HG02588 (cell line): ENCODE data around the gene ATG7.
"Not testable (repeated sequence)": the region's sequence is repeated elsewhere in the genome, so short reads cannot be mapped to it uniquely, and the experiment has no call there.

Experiments used
- ATAC-seq: cut with Tn5 transposase; IDR thresholded peaks from one replicate; pipeline ENCODE4 v1.9.1; 2021; ENCODE audit warnings: mild to moderate bottlenecking, moderate library complexity; ENCODE audit not compliant: unreplicated experiment

ATG7 gene

GRCh38 chr3:11562277-11562881 is 290.2 kb downstream of the ATG7 start:
- no peak for ATAC-seq

GRCh38 chr3:11563159-11563864 is 291.1 kb downstream of the ATG7 start:
- ATAC-seq: no peak

DNA sequence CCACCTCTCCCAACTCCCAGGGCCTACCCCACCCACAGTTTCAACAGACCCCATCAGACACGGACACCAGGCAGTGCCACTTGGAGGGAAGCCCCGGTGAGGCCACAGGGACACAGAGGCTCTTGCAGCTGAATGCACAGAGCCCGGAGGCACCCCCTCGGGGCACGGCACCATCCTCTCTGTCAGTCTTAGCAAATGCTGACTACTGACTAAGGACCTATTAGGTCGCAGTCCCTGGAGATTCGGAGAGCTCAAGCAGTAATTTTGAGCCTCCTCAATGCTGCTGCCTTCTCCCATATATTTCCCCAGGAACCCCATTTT is 291.6 kb downstream of the ATG7 start:
- ATAC-seq: no peak

GRCh38 chr3:11564577-11565001 is 292.4 kb downstream of the ATG7 start:
- ATAC-seq: no peak

DNA sequence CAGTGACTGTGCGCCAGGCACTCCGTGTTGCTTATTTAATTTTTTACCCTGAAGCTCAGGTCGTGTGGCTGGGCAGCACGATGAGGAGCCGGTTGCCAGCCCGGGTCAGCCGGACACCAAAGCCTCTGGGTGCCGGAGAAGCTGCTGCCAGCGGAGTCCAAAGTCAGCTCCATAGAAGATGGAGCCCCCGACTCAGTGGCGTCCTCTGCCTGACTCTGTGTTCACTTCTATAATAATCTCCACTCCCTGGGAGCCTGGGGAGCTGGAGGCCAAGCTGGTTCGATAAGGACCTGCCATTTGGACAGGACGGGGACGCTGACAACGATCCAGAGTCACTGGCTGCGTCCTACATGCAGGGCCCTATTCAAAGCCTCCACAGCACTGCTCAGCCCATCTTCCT is 292.9 kb downstream of the ATG7 start:
- ATAC-seq: no peak

GRCh38 chr3:11565492-11565891 is 293.3 kb downstream of the ATG7 start:
- no peak for ATAC-seq

DNA sequence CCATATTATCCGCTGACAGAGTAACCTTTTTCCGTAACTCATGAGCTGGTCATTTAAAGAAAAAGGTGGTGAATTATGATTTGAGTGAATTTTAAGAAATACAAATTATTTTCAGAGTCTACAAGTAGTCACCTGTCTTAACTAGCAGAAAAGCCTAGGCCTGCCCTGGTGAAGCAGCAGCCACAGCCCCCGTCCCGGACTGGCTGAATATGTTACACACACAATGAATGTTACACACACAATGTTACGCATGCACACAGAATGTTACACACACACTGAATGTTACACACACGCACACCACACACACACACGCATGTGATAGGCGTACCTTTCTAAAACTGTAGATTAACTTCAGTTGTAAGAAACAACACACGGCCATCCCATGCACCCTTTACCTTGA is 293.7 kb downstream of the ATG7 start:
- no peak for ATAC-seq

DNA sequence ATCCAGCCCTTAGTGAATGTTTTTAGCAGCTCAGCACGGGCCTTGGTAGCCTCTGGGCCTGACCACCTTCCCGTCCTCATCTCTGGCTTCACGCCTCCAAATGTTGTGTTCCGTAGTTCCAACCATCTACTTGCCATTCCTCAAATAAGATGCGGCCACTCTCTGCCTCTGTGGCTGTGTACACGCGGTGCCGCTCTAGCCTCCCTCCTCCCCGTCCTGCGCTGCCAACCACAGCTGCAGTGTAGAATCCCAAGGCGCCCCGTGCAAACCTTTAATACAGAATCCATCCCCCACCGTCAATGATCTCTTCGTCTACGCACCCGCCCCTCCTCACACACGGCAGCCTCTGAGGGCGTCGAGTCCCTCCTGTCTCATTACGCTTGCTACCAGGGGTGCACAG is 294.3 kb downstream of the ATG7 start:
- no peak for ATAC-seq

DNA sequence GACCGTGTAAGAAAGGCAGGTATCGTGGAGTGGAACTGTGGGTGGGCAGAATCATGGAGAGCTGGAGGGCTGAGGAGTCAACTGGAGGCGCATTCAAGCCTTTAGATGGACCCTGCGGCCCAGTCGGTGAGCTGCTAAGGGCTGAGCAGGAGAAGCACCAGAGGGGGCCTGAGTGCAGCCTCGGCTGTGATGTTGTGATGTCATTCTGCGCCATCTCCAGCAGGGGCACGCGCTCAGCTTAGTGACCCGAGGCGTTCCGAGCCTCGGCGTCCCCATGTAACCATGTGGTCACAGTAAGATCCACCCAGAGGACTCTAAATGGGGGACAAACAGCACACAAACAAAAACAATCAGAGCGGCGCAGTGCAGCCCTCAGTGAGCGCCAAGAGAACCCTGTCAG is 294.7 kb downstream of the ATG7 start:
- no peak for ATAC-seq

DNA sequence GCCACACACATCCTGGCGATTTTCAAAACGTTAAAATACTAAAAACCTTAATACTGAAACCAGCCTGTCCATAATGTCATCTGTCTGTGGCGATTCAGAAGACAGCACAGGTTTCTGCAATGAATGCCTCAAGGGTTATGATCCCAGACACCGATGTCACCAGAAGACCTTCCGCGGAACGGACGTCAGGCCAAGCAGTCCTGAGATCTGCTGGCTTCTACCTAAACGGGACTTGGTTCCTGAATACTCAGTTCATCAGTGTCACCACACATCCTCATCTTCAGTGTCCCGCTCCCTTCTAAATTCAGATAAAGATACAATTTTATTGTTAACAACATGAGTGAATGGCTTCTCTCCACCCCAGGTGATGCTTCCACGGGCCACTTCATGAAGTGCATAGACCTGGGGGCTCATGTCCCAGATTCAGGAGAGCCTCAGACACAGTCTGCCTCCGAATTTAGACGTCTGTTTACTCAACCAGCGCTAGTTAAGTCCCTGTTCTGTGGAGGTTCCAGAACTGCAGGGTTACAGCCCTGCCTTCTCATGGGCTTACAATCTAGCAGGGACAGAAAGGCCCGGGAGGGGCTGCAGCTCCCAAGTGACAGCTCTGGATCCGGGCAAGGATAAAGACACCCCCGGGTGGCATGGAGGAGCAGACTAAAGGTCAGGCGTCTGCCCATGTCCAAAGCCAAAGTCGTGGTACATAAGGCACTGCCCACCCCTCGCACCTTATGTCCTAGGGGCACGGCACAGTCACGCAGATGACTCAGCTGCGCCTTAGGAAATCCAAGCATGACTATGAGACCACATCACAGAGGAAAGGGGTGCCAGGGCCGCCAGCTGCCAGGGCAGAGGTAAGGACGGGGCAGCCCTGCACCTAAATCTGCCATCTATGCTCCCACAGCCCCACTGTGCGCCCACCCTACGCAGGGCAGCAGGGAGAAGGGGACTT is 295.6 kb downstream of the ATG7 start:
- no peak for ATAC-seq

- ATAC-seq: no peak
These were observed 296.4 kb downstream of the ATG7 start for GRCh38 chr3:11568503-11569155.

- ATAC-seq: no peak
These were observed 297.1 kb downstream of the ATG7 start for GRCh38 chr3:11569156-11569741.

DNA sequence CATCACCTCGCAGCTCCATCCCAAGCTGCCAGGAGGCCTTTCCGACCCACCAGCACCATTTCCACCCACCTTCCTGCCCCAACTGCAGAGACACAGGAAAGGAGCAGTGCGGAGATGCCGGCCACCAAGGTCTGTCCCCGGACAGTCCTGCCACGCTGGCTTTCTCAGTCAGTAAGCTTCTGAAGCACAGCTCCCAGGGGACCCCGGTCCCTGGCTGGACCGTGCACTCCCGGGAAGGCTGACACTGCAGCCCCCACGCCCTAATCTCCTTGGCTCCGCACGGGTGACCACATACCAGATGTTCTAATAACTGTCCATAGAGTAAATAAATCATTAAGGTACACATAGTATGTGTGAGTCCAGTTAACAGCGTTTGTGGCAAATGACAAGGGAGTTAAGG is 298.1 kb downstream of the ATG7 start:
- ATAC-seq: no peak

GRCh38 chr3:11570789-11571495 is 298.7 kb downstream of the ATG7 start:
- ATAC-seq: no peak

- not testable (repeated sequence) for ATAC-seq
These were observed 300.5 kb downstream of the ATG7 start for GRCh38 chr3:11572660-11573059.

GRCh38 chr3:11574981-11575669 is 302.9 kb downstream of the ATG7 start:
- ATAC-seq: no peak

- no peak for ATAC-seq
These were observed 303.5 kb downstream of the ATG7 start for GRCh38 chr3:11575677-11576076.

- no peak for ATAC-seq
These were observed 304.3 kb downstream of the ATG7 start for GRCh38 chr3:11576453-11576852.

- no peak for ATAC-seq
These were observed 306.0 kb downstream of the ATG7 start for GRCh38 chr3:11578169-11578568.

- no peak for ATAC-seq
These were observed 308.4 kb downstream of the ATG7 start for GRCh38 chr3:11580645-11581044.
